Uterus (tissue), 2 donors: Measurements from ENCODE around the gene CABCOCO1.

Experiments used
- CTCF ChIP-seq, 4 experiments: fragments of 200-600 bp in 2 of 4; fragments of 450-650 bp in 2 of 4; sonication (generic) in 2 of 4; IDR thresholded peaks; one replicate each; pipeline ENCODE4 v1.5.1; 2016 to 2019; ENCODE audit warnings: antibody characterized with exemption in 4 of 4, mild to moderate bottlenecking in 2 of 4, moderate library complexity in 1 of 4
- POLR2A ChIP-seq, 2 donors: fragments of 450-650 bp; IDR thresholded peaks; one replicate each; pipeline ENCODE4 v1.6.1; 2016; ENCODE audit warnings: antibody characterized with exemption in 2 of 2, mild to moderate bottlenecking in 1 of 2, moderate library complexity in 1 of 2

GRCh38 chr10:61795551-61795950, 132.8 kb downstream of the CABCOCO1 start:
- no peak for TF ChIP-seq CTCF (IDR thresholded peaks at IDR 0.05)
- no peak for TF ChIP-seq POLR2A (IDR thresholded peaks at IDR 0.05)
